ENCODE measurements around the gene TRIM9.

The TRIM9 gene

DNA sequence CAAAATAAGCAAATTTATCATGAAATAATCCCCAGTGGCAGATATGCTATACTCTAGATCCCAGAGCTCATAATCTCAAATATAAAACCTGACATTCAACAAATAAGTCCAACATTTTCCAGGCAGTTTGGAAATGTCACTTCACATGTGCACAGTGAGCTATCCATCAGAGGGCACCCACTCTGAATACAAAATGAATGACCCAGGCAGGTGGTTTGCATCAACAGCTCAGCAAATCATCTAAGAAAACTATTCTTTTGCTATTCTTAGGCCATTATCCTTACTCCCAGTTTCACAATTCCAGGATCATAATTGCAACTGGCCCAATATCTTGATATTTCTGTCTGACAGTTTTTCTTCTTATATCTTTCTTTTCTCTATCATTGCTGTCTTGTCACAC, 38.5 kb downstream of the TRIM9 start:
- DNase-seq (ENCODE audit: low read depth in 2 of 2) = no peak

DNA sequence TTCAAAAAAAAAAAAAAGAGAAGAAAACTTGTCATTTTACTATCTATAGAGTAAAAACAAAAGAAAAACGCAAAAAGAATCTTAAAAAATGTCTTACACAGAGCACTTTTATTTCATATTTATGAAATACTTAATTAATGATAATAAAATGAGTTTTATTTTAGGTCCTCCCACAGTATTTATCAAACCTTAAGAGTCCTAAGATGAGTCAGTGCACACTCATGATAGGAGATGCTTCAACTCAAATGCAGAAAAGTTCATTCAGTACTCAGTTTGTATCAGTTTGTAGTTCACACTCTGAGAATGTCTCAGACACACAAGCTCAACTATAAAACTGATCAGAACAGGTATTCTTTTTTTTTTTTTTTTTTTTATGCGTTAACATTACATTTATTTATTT, 41.7 kb downstream of the TRIM9 start:
- DNase-seq (ENCODE audit: low read depth in 2 of 2) = no peak

DNA sequence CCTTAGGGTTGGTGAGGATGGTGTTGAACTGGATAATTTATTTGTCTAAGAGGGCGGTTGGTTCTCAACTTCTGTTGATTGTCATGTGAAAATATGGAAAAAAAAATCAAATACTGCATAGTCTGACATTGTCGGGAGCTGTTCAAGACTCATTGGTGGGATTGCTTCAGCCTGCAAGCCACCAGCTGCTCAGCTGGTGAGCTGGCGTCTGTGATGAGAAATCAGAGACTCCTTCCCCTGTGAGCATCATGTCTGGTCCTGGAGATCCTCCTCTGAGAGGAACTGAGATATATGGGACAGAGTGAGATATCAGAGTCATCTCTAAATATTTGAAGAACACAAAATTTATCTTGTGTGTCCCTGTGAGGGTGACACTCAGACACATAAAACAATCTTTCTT, 49.9 kb downstream of the TRIM9 start:
- no peak for DNase-seq (ENCODE audit: low read depth in 2 of 2)

DNA sequence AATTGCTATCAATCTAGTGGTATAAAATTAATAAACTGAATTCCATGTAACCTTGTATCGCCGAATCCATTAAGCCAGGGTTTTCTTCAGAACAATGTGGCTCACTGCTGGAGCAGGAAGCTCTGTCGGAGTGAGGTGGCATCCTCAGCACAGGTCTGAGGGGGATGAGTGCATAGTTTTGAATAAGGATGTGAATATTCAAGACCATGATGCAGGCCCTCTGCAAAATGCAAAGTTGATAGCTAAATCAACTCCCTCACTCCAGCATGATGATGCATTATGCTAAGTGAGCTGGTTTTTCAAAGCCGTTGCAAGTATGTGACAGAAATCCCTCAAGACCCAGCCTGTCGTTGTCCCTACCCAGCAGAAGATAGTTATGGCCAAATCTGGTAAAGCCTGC, 53.0 kb downstream of the TRIM9 start:
- no peak for DNase-seq (ENCODE audit: low read depth in 2 of 2)

DNA sequence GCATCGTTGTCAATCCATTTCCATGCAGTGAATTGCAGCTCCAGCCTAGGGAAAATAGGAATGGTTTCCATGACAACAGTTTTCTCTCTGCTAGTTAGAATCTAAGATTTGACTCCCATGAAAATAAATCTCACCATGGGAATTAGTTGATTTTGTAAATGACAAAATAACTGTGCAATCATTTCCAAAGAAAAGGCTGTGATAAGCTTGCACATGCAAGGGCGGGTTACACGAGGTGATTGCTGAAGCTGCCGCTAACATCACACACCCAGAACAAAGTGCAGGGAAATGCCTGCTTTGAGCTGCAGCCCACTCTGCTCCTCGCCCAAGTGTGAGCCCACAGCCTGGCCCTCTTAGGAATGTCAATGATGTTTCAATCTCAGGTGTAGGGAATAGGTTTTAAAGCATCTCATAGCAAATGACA, 53.8 kb downstream of the TRIM9 start:
- DNase-seq (ENCODE audit: low read depth in 2 of 2) = no peak

DNA sequence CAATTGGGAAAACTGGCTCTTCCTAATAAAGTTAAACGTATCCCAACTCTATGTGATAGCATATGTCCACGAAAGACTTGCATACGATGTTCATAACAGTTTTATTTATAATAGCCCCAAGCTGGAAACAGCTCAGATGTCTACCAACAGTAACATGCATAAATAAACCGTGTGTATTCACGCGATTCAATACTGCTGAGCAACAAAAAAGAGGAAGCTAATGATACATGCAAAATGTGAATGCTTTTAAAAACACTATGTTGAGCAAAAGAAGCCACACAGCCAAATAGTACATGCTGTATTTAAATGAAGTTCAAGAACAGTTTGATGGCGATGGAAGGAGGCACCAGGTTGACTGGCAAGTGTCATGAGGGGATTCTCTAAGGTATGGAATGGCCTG, 55.7 kb downstream of the TRIM9 start:
- DNase-seq (ENCODE audit: low read depth in 2 of 2) = no peak

DNA sequence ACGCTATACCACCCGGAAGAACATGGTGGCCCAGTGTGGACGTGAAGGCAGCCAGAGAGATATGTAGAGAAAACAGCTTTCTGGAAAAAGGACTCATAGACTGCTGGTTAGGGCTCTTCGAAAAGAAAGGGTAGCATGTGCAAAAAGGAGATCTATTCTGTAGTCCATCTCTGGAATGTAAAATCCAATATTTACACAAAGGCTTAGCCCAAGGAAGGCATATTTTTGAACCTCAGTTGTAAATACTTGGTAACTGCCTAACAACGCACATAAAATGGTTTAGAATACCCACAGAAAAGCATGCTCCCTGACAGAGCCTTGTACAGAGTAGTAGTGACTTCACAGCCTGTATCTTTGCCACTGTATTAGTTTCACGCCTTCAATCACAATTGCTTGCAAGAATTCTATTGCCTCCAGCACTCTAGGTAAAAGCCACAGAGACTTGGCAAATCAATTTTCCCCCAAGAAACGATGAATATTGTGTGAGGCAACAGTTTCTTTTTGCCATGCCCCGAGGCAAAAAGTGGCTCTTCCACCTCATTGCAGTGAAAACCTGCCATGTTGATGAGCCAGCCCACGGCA, 59.2 kb downstream of the TRIM9 start:
- DNase-seq (ENCODE audit: low read depth in 2 of 2) = no peak

DNA sequence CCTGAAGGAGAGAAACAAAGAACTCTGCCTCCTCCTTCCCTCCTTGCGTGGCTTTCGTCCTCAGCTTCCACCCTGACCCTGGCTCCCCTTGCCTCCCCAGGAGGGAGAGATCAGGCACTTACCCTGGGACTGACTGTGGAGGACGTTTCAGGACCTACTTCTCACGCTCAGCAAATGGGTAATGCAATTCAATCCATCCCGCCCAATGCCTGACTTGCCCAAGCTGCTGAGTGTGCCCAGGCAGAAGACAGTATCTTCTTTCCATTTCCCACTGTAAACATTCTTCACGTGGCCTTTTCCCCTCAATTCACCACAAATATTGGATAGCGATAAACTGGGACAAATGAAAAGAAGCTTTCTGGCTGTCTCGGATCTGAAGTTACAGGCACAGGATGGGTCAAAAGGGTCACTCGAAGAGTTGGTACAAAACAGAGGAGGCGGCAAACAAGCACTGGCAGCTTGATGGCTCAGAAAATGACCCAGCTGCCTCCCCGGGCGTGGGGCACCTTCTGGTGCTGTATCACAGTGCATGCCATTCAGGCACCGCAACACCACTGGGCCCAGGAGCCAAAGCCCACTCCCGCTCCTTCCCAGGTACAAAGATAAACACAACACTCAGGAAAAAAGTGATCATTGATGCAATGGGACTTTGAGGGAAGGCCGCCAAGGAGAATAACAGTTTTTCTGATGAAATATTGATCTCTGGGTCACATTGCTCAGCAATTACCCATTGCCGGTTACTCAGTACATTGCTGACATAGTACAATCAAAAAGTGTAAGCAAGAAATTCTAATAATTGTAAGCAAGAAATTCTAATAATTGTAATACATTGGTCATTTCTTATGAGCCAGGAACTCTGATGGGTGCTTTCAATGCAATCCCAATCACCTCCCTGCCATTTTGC, 65.8 kb downstream of the TRIM9 start:
- no peak for DNase-seq (ENCODE audit: low read depth in 2 of 2)

DNA sequence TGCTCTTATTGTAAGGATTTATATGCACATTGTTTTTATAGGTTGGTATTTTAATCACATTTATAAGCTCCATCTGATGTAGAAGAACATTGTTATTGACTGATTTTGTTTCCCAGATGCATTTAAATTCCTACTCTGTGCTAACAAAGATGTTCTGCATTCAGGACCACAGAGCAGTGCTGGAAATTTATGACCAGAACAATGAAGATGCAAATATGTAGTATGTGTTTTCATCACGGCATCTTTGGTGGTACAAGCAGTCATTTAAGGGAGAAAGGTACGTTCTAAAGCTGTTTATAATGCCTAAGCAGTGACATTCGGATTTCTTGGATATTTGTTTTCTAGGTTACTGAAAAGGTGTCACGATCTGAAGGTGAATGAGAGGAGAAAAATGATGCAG, 66.5 kb downstream of the TRIM9 start:
- DNase-seq (ENCODE audit: low read depth in 2 of 2) = no peak

DNA sequence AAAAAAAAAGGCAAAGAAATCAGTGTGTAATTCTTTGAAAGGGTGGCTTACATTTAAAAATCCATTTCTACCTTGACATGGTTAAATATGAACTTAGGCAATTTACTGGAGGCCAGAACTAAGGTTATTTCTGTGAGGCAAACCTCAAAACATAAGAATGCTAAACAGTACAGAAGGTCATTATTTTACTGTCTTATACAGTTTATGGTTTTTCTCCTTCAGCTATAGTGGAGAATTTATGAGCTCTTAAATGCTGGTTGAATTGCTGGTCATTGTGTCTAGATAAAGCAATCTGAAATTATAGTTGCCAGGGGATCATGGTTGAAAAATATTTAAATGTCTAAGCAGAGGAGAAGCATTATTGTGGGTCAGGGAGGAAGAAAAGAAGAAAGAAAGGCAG, 70.5 kb downstream of the TRIM9 start:
- DNase-seq (ENCODE audit: low read depth in 2 of 2) = no peak

DNA sequence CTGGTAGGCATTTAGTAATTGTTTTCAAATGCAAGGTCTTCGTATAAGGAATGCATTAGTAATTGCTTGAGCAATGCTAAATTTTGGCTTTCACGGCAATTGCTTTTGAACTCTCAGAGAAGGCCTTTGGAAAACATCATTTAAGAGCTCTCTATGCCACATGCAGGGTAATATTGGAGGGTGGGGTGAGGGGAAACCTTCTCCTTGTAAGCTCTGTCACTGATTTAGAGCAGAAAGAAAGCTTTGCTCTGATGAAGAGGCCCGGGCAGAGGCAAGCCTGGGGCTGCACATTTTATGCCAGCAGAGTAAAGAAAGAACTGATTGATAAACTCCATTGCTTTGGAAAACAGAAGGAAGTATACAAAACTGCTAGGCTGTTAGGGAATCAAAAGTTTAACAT, 70.9 kb downstream of the TRIM9 start:
- DNase-seq (ENCODE audit: low read depth in 2 of 2) = no peak

DNA sequence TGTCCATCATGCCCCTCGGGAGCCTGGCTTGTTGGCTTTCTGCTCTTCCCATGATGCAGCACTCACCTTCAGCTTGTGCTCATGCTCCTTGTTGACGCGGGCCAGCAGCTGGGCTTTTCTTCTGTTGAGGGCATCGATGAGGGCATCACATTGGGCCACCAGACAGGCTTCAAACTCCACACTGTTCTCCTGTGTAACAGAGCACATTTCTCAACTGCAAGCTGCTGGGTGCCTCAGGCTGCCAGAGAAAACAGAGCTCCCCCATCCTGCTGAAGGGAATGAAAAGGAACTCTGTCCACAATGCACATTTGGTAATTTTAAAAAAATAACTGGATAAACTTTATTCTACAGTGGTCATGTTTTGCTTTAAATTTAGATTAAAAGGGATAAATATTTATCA, 72.1 kb downstream of the TRIM9 start:
- no peak for DNase-seq (ENCODE audit: low read depth in 2 of 2)

DNA sequence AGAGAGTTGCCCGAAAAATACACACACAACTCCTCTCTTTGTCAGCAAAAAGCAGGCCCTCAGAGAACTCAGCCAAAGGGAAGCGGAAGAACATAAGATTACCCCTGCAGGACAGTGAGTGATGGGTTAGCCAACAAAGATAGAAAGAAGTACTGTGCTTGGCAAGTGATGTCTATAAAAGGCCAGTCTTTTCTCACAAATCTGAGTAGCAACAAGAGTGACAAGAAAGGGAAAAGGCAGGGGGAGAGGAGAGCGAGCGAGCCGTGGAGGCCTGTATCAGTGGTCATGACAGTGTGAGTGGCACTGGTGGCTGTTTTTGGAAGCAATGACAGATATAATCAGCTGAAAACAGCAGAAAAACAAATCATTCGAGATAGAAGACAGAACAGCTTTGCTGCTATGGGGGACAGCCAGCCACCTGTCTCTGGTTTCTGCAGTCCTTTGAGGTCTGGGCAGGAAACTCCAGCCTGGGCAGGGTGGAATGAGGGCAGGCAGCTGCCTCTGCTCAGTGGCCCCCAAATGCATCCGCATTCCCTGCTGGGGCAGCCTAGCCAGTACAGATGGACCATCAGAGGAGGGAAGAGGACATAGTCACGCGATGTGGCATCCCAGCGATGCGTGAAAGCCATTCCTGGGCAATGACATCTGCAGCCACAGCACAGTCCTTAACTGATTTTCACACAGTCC, 74.7 kb downstream of the TRIM9 start:
- DNase-seq (ENCODE audit: low read depth in 2 of 2) = no peak

DNA sequence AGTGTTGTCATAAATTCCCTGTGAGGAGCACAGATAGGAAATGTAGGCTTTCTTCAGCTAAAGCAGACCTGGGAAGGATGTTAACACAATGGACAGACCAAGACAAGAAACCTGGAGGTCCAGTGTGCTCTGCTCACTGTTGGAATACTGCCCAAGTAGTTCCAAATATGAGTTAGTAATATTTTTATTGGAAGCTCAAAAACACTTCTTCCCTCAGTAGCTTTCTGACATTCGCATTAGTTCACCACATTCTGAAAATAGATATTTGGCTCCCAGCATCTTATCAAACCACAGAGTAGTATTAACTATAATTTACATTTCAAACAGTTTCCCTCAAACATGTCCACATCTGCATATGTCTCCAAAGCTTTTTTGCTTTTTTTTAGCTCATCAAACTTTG, 75.8 kb downstream of the TRIM9 start:
- DNase-seq (ENCODE audit: low read depth in 2 of 2) = no peak

DNA sequence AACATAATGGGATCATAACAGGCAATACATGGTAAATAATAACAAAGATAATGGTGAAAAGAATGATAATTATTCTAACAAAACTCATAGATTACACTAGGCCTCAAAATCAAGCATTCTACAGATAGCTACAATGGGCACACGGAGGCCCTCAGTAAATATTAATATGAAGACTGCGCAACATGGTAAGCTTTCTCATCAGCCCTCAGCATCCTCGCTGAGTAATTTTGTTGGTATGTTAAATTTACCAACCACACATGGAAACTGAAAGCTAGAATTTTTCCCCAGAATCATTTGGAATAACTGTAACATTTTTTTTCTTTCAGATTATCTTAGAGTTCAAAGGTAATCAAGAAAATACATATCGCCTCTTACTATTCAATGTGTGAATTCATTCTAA, 76.4 kb downstream of the TRIM9 start:
- DNase-seq (ENCODE audit: low read depth in 2 of 2) = no peak

DNA sequence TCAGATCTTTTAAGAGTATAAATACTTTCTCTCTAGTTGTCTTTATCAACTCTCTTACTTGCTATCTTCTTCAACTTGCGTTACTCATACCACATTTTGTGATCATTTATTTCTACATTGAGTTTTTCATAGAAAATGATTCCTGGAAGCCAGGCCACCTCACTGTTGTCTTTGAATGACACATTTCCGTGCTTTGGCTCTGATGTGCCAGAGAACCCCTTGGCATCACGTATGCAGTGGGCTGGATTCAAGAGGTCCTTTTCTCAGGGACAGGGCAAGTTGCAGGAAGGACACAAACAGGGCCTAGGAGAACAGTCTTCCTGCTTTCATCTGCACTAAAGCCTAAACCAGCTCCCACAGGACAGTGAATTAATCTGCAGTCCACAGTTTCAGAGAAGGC, 80.3 kb downstream of the TRIM9 start:
- DNase-seq (ENCODE audit: low read depth in 2 of 2) = no peak

DNA sequence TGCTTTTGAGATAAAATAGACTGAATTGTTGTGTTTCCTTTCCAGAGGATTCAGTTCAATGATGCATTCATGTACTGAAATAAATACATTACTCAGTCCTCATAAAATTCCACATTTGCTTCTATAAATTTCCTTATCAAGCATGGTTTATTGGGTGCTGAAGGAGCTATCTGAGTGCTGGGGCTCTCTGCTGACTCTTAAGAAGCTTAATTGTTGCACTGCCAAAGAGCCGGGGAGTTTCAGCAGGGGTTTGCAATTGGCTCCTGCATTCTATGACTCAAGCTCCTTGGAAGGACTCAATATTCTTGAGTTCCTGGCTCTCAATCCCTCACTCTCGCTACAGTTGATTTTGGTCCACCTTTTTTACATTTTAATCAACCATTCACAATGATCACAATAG, 80.8 kb downstream of the TRIM9 start:
- DNase-seq (ENCODE audit: low read depth in 2 of 2) = no peak

DNA sequence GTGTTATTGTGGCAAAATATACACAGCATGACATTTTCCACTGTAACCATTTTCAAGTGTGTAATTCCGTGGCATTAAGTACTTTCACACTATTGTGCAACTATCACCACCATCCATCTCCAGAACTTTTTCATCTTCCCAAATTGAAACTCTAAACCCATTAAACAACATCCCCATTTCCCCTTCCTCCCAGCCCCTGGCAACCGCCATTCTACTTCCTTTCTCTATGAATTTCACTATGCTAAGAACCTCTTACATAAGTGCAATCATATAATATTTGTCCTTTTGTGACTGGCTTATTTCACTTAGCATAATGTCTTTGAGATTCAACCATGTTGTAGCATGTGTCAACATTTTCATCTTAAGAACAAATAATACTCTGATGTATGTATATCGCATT, 82.8 kb downstream of the TRIM9 start:
- no peak for DNase-seq (ENCODE audit: low read depth in 2 of 2)

DNA sequence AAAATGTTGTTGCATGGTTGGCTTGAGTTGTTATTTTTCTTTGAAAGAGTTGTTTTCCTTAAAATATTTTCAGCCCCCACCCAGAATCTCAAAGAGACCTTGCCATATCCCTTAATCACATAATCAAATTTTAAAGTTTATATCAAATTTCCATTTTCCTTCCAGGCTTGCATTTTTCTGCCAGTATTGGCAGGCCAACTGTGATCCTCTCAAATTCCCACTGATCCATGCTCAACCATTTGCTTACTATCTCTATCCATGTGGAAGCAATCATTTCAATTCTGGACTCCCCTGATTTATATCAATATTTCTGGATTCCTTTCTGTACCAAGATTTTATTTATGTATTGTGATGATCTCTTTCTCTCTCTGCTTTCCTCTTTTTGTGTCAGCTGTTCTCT, 86.5 kb downstream of the TRIM9 start:
- no peak for DNase-seq (ENCODE audit: low read depth in 2 of 2)

DNA sequence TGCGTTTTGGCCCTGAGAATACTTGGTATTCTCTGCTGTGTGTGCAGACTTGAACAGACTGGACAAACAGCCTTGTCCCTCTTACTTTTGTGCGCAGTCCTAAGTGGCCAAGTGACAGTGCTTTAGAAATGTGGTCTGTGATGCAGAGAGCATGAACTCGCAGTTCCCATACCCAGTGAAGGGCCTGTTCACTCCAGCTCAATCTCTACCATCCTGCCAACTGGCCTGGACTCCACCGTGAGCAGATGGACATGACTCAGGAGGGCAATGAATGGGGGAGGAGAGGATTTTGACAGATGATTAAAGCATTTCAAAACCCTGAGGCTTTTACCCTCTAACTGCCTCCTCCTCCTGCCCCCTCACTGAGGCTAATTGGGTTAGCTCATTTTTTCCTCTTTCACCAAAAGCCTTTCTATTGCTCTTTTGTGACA, 88.1 kb downstream of the TRIM9 start:
- no peak for DNase-seq (ENCODE audit: low read depth in 2 of 2)

DNA sequence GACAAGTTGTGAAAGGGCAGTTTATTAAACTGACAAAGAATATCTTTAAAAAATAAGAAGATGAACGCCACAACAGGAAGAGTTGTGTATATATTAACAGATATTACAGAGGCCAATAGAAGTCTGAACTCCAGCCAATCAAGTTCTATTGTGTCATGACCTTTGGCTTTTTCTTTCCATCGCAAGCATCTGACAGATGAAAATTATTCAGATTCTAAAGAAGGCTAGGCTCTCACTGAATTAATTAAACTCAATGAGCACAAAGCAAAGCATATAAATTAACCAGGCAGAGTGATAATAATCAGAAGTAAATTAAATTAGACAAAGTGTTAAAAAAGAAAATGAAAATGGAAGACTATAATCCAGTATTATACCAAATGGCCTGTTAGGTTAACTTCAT, 88.6 kb downstream of the TRIM9 start:
- DNase-seq (ENCODE audit: low read depth in 2 of 2) = no peak

DNA sequence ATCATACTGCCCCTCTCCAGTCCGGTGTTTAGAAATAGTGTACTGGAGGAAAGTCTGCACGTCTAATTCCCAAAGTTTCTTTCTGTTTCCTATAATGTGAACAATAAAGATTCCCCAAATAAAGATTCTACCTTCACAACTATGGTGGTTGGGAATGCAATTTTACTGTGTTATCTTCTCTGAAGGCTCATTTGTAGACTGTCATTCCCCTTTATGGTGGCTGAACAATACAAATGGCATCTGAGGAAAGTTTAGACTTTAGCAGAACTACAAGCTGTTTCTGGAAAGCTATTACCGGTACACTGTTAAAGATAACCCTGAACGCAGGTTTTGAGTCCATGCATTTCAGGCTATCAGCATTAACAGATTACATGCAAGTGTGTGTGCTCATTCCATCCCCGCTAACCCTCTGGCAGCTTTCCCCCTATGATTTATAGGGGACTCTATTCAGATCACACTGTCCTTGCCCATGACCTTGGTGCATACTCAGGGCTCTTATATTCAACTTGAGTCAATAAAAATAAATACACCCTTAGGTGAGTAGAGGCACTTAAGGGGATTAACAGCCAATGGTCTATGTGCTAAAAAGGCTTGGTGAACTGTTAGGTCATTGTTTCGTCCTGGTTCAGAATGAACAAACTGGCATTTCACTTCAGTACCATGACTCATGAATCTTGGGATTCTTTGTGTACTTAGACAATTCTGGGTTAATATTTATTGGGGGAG, 89.9 kb downstream of the TRIM9 start:
- no peak for DNase-seq (ENCODE audit: low read depth in 2 of 2)

Data from stimulated activated CD8-positive, alpha-beta memory T cell treated with anti-CD3 and anti-CD28 coated beads, Interleukin-7, amount 100 ng/mL, for 4 hours (primary cell).